ENCODE results near the gene PDZD4. TPM values are rescaled to one million over a fixed set of nuclear protein-coding genes. Genes with fewer than 3 reads are reported as not detected.
A peak's percentile ranks its signal among the peaks of the same experiment; 100 is the strongest.

PDZD4 gene
- total RNA-seq, 1 experiment from 2014 or later = 120 TPM

GRCh38 chrX:153803211-153804099, 26.9 kb downstream of the PDZD4 start (continued):
- TF ChIP-seq, protein P1, sequence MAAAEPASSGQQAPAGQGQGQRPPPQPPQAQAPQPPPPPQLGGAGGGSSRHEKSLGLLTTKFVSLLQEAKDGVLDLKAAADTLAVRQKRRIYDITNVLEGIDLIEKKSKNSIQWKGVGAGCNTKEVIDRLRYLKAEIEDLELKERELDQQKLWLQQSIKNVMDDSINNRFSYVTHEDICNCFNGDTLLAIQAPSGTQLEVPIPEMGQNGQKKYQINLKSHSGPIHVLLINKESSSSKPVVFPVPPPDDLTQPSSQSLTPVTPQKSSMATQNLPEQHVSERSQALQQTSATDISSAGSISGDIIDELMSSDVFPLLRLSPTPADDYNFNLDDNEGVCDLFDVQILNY (CRISPR knock-in tag; IDR thresholded peaks at IDR 0.05) = no peak
- TF ChIP-seq, protein P2, sequence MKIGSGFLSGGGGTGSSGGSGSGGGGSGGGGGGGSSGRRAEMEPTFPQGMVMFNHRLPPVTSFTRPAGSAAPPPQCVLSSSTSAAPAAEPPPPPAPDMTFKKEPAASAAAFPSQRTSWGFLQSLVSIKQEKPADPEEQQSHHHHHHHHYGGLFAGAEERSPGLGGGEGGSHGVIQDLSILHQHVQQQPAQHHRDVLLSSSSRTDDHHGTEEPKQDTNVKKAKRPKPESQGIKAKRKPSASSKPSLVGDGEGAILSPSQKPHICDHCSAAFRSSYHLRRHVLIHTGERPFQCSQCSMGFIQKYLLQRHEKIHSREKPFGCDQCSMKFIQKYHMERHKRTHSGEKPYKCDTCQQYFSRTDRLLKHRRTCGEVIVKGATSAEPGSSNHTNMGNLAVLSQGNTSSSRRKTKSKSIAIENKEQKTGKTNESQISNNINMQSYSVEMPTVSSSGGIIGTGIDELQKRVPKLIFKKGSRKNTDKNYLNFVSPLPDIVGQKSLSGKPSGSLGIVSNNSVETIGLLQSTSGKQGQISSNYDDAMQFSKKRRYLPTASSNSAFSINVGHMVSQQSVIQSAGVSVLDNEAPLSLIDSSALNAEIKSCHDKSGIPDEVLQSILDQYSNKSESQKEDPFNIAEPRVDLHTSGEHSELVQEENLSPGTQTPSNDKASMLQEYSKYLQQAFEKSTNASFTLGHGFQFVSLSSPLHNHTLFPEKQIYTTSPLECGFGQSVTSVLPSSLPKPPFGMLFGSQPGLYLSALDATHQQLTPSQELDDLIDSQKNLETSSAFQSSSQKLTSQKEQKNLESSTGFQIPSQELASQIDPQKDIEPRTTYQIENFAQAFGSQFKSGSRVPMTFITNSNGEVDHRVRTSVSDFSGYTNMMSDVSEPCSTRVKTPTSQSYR (CRISPR knock-in tag; IDR thresholded peaks at IDR 0.05) = no peak
- TF ChIP-seq TEAD1 (CRISPR knock-in tag; IDR thresholded peaks at IDR 0.05) = no peak
- TF ChIP-seq RELA (CRISPR knock-in tag; IDR thresholded peaks at IDR 0.05; ENCODE audit: borderline replicate concordance) = no peak
- TF ChIP-seq GABPB1 (CRISPR knock-in tag; IDR thresholded peaks at IDR 0.05) = no peak
- no peak for TF ChIP-seq SMAD4 (CRISPR knock-in tag; IDR thresholded peaks at IDR 0.05)
- TF ChIP-seq NFYB (CRISPR knock-in tag; conservative IDR thresholded peaks at IDR 0.05; ENCODE audit: low read depth) = no peak
- TF ChIP-seq ZNF263 (CRISPR knock-in tag; IDR thresholded peaks at IDR 0.05; ENCODE audit: low read depth) = no peak
- no peak for TF ChIP-seq GRHL2 (CRISPR knock-in tag; IDR thresholded peaks at IDR 0.05; ENCODE audit: insufficient replicate concordance, severe bottlenecking)
- TF ChIP-seq, protein P3, sequence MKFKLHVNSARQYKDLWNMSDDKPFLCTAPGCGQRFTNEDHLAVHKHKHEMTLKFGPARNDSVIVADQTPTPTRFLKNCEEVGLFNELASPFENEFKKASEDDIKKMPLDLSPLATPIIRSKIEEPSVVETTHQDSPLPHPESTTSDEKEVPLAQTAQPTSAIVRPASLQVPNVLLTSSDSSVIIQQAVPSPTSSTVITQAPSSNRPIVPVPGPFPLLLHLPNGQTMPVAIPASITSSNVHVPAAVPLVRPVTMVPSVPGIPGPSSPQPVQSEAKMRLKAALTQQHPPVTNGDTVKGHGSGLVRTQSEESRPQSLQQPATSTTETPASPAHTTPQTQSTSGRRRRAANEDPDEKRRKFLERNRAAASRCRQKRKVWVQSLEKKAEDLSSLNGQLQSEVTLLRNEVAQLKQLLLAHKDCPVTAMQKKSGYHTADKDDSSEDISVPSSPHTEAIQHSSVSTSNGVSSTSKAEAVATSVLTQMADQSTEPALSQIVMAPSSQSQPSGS (CRISPR knock-in tag; IDR thresholded peaks at IDR 0.05; ENCODE audit: borderline replicate concordance, low read depth) = no peak

GRCh38 chrX:153802513-153803045, 27.8 kb downstream of the PDZD4 start:
- Mint-ChIP-seq H3K4me3 (no peak overlapping the region), H3K27me3 (ENCODE audit: low read depth) (no peaks in the 10 kb centered on the region), H3K9me3 (no peaks in the 10 kb centered on the region), H3K36me3 (peaks cover 10% of the 10 kb centered on the region), H3K4me1 (no peaks in the 10 kb centered on the region), H3K27ac (peak overlapping the region; percentile 89)
- ChIA-PET POLR2A (no interaction called here), CTCF (interaction anchor here (0.6 to 1.4 kb wide), 2 partner anchors 36 to 150 kb away, joined by 3 read pairs; no protein-coding TSS in a partner anchor)
- no peak for ATAC-seq
- TF ChIP-seq MXD4 (CRISPR knock-in tag; IDR thresholded peaks at IDR 0.05; ENCODE audit: borderline replicate concordance) = no peak
- DNase-seq (ENCODE audit: low spot score) = no peak

GRCh38 chrX:153801669-153802068, 28.7 kb downstream of the PDZD4 start:
- DNase-seq (ENCODE audit: low spot score) = no peak
- Mint-ChIP-seq H3K4me3 (no peak overlapping the region), H3K27ac (no peak overlapping the region), H3K9me3 (no peaks in the 10 kb centered on the region), H3K27me3 (ENCODE audit: low read depth) (no peaks in the 10 kb centered on the region), H3K4me1 (no peaks in the 10 kb centered on the region; the same call in 1 of the 2 replicates), H3K36me3 (peaks cover 14% of the 10 kb centered on the region)
- ATAC-seq = no peak
- ChIA-PET CTCF (no interaction called here), POLR2A (no interaction called here)
- no peak for TF ChIP-seq GTF2I (CRISPR knock-in tag; conservative IDR thresholded peaks at IDR 0.05)
- TF ChIP-seq GRHL2 (CRISPR knock-in tag; IDR thresholded peaks at IDR 0.05; ENCODE audit: insufficient replicate concordance, severe bottlenecking) = no peak
- TF ChIP-seq, protein P4, sequence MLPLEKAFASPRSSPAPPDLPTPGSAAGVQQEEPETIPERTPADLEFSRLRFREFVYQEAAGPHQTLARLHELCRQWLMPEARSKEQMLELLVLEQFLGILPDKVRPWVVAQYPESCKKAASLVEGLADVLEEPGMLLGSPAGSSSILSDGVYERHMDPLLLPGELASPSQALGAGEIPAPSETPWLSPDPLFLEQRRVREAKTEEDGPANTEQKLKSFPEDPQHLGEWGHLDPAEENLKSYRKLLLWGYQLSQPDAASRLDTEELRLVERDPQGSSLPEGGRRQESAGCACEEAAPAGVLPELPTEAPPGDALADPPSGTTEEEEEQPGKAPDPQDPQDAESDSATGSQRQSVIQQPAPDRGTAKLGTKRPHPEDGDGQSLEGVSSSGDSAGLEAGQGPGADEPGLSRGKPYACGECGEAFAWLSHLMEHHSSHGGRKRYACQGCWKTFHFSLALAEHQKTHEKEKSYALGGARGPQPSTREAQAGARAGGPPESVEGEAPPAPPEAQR (CRISPR knock-in tag; IDR thresholded peaks at IDR 0.05) = no peak
- TF ChIP-seq ZNF416 (CRISPR knock-in tag; IDR thresholded peaks at IDR 0.05) = no peak
- no peak for TF ChIP-seq ERG (CRISPR knock-in tag; IDR thresholded peaks at IDR 0.05)
- no peak for TF ChIP-seq NR3C1 (CRISPR knock-in tag; conservative IDR thresholded peaks at IDR 0.05; ENCODE audit: low read depth)
- no peak for TF ChIP-seq CREB1 (CRISPR knock-in tag; IDR thresholded peaks at IDR 0.05)
- TF ChIP-seq ZBTB43 (CRISPR knock-in tag; IDR thresholded peaks at IDR 0.05) = no peak
- TF ChIP-seq, protein P5, sequence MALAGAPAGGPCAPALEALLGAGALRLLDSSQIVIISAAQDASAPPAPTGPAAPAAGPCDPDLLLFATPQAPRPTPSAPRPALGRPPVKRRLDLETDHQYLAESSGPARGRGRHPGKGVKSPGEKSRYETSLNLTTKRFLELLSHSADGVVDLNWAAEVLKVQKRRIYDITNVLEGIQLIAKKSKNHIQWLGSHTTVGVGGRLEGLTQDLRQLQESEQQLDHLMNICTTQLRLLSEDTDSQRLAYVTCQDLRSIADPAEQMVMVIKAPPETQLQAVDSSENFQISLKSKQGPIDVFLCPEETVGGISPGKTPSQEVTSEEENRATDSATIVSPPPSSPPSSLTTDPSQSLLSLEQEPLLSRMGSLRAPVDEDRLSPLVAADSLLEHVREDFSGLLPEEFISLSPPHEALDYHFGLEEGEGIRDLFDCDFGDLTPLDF (CRISPR knock-in tag; IDR thresholded peaks at IDR 0.05) = no peak
- no peak for TF ChIP-seq SMAD4 (CRISPR knock-in tag; IDR thresholded peaks at IDR 0.05)

Measured in WTC11 (cell line).